K562 (cell line): ENCODE data around the gene ATP5F1D. TPM values are rescaled to one million over a fixed set of nuclear protein-coding genes. Genes with fewer than 3 reads are reported as not detected.
A peak's percentile ranks its signal among the peaks of the same experiment; 100 is the strongest.

Experiments
- CHD2 ChIP-seq: IDR thresholded peaks from 2 replicates; pipeline ENCODE4 v1.6.1; 2011; ENCODE audit warnings: low read depth, low read length
- E2F8 ChIP-seq: fragments of 450-650 bp; IDR thresholded peaks from 2 replicates; pipeline ENCODE4 v1.7.1; 2018; ENCODE audit warnings: mild to moderate bottlenecking, low read depth; ENCODE audit not compliant: partially characterized antibody
- EGR1 ChIP-seq: fragments of 450-650 bp; conservative IDR thresholded peaks from 2 replicates; pipeline ENCODE4 v1.6.1; 2017; ENCODE audit warnings: mild to moderate bottlenecking
- EP300 ChIP-seq: IDR thresholded peaks from 2 replicates; pipeline ENCODE4 v1.6.1; 2012; ENCODE audit warnings: low read length, improper control_type of control experiment
- HBP1 ChIP-seq: fragments of 450-650 bp; formaldehyde crosslinking; IDR thresholded peaks from 2 replicates; pipeline ENCODE4 v1.4.0; 2022; ENCODE audit warnings: missing genetic modification characterization
- KLF13 ChIP-seq: fragments of 450-650 bp; IDR thresholded peaks from 2 replicates; pipeline ENCODE4 v1.6.1; 2016; ENCODE audit warnings: missing genetic modification characterization, low read depth, mild to moderate bottlenecking, missing compliant biosample characterization, moderate library complexity, borderline replicate concordance
- POLR2B ChIP-seq: fragments of 450-650 bp; IDR thresholded peaks from 2 replicates; pipeline ENCODE4 v1.6.1; 2018; ENCODE audit warnings: low read depth; ENCODE audit not compliant: partially characterized antibody
- PRDM10 ChIP-seq: fragments of 450-650 bp; IDR thresholded peaks from 2 replicates; pipeline ENCODE4 v1.6.1; 2018; ENCODE audit not compliant: partially characterized antibody
- REST ChIP-seq, 2 experiments: fragments of 450-650 bp; formaldehyde crosslinking in 1 of 2; IDR thresholded peaks; 2 replicates each; pipeline versions ENCODE4 v1.4.0 to v1.6.1; 2014 to 2020; ENCODE audit warnings: mild to moderate bottlenecking in 2 of 2, borderline replicate concordance in 1 of 2, low read depth in 1 of 2
- U2AF2 ChIP-seq: fragments of 200-400 bp; formaldehyde crosslinking; optimal IDR thresholded peaks from 2 replicates; pipeline ENCODE3; 2017; ENCODE audit warnings: low read depth, mild to moderate bottlenecking, low read length
- polyA plus RNA-seq, 8 experiments: library from polyadenylated mRNA; depleted of rRNA in 4 of 8; stranded (reverse) in 5 of 8; unstranded in 3 of 8; fragments of >200 nt; fragmentation: Nextera tagmentation in 2 of 8; fragmentation: Illumina TruSeq in 1 of 8; extraction: Ambion mirVana in 2 of 8; extraction: Trizol in 1 of 8; gene quantifications; 2 replicates each; pipeline versions ENCODE4 v1.2.1 to v1.2.3, GENCODE V29; 2011 to 2014; ENCODE audit warnings: inconsistent platforms in 1 of 8, missing spikeins in 1 of 8
- total RNA-seq, 7 experiments: library from RNA; depleted of rRNA in 6 of 7; stranded (reverse); fragments of >200 nt in 6 of 7; fragmentation: Illumina TruSeq in 2 of 7; extraction: Trizol in 2 of 7; gene quantifications; 2 replicates each; pipeline versions ENCODE4 v1.2.1 to v1.2.3, GENCODE V29; 2011 to 2021; ENCODE audit warnings: low replicate concordance in 1 of 7

Gene ATP5F1D
- total and polyA plus RNA-seq, 9 of the 15 experiments (the other 6 are each of a cell fraction or from before 2014, with no cell fraction given): 3.9 to 409 (median 36.8) TPM

- TF ChIP-seq REST (IDR thresholded peaks at IDR 0.05; ENCODE audit: borderline replicate concordance) (no peak), REST (CRISPR knock-in tag; IDR thresholded peaks at IDR 0.05; ENCODE audit: low read depth) (0 out of 2 replicates have a peak, but pooled peaks have one; percentile 67), E2F8 (peak; percentile 75), KLF13 (tag) (peak; percentile 80; the same call in 1 of the 2 replicates), EP300 (peak; percentile 10; the same call in 1 of the 2 replicates), U2AF2 (no peak), HBP1 (peak; percentile 91; the same call in 1 of the 2 replicates), POLR2B (peak; percentile 90), EGR1 (peak; percentile 28), PRDM10 (peak; percentile 95), CHD2 (no peak)
Observed at GRCh38 chr19:1259206-1259875, 17.8 kb downstream of the ATP5F1D start (continued).
